Ectodermal cell (in vitro differentiated cells): ENCODE measurements around the gene KANK3.
"Not testable (repeated sequence)": the region's sequence is repeated elsewhere in the genome, so short reads cannot be mapped to it uniquely, and the experiment has no call there.

Experiments used
- H3K27ac ChIP-seq: 2 replicates; pipeline ENCODE4 v1.7.0; 2013; ENCODE audit warnings: mild to moderate bottlenecking, low read depth, low read length; ENCODE audit not compliant: insufficient read depth, poor library complexity, severe bottlenecking
- H3K27me3 ChIP-seq: 2 replicates; pipeline ENCODE4 v1.7.0; 2013; ENCODE audit warnings: mild to moderate bottlenecking, low read length; ENCODE audit not compliant: insufficient read depth, control insufficient read depth, poor library complexity, severe bottlenecking
- H3K36me3 ChIP-seq: one replicate; pipeline ENCODE4 v1.7.0; 2013; ENCODE audit warnings: low read length; ENCODE audit not compliant: control insufficient read depth, insufficient read depth
- H3K4me1 ChIP-seq: one replicate; pipeline ENCODE4 v1.7.0; 2013; ENCODE audit warnings: low read length; ENCODE audit not compliant: control insufficient read depth, insufficient read depth
- H3K4me3 ChIP-seq: 2 replicates; pipeline ENCODE4 v1.7.0; 2013; ENCODE audit warnings: low read depth, low read length, control low read depth; ENCODE audit not compliant: insufficient read depth
- H3K9me3 ChIP-seq: 2 replicates; pipeline ENCODE4 v1.7.0; 2013; ENCODE audit warnings: mild to moderate bottlenecking, low read length, moderate library complexity; ENCODE audit not compliant: control insufficient read depth
- WGBS, 2 experiments: methylation state at CpG; one replicate each; pipeline ENCODE4 v1.1.7; 2013; ENCODE audit warnings: missing lambda C conversion rate in 2 of 2; 5-methylcytosine and 5-hydroxymethylcytosine counted together

KANK3 gene

DNA sequence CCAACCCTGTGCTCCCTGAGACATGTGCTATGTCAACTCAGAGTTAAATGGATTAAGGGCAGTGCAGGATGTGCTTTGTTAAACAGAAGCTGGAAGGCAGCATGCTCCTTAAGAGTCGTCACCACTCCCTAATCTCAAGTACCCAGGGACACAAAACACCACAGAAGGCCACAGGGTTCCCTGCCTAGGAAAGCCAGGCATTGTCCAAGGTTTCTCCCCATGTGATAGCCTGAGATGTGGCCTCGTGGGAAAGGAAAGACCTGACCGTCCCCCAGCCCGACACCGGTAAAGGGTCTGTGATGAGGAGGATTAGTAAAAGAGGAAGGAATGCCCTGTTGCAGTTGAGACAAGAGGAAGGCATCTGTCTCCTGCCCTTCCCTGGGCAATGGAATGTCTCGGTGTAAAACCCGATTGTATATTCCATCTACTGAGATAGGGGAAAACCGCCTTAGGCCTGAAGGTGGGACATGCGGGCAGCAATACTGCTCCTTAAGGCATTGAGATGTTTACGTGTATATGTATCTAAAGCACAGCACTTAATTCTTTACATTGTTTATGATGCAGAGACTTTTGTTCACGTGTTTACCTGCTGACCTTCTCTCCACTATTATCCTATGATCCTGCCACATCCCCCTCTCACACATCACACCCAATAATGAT lies 28.0 kb downstream of the KANK3 start:
- H3K9me3 ChIP-seq, H3K4me3 ChIP-seq, H3K27me3 ChIP-seq, H3K27ac ChIP-seq, H3K4me1 ChIP-seq: not testable (repeated sequence)
- peaks cover 14% of the 10 kb centered on the region for H3K36me3 ChIP-seq
- 93% methylated on average over 11 of the region's 11 CpGs for WGBS, 2 experiments

- 88 to 90% methylated on average over 16 of the region's 16 CpGs for WGBS, 2 experiments
- H3K36me3 ChIP-seq, result peaks cover 14% of the 10 kb centered on the region
- no peaks in the 10 kb centered on the region for H3K27me3 ChIP-seq
- H3K27ac ChIP-seq, result no peak overlapping the region
- H3K4me1 ChIP-seq, result no peaks in the 10 kb centered on the region
- H3K4me3 ChIP-seq, result no peak overlapping the region
- no peaks in the 10 kb centered on the region for H3K9me3 ChIP-seq
Measured at GRCh38 chr19:8311461-8312260, 31.4 kb downstream of the KANK3 start.

DNA sequence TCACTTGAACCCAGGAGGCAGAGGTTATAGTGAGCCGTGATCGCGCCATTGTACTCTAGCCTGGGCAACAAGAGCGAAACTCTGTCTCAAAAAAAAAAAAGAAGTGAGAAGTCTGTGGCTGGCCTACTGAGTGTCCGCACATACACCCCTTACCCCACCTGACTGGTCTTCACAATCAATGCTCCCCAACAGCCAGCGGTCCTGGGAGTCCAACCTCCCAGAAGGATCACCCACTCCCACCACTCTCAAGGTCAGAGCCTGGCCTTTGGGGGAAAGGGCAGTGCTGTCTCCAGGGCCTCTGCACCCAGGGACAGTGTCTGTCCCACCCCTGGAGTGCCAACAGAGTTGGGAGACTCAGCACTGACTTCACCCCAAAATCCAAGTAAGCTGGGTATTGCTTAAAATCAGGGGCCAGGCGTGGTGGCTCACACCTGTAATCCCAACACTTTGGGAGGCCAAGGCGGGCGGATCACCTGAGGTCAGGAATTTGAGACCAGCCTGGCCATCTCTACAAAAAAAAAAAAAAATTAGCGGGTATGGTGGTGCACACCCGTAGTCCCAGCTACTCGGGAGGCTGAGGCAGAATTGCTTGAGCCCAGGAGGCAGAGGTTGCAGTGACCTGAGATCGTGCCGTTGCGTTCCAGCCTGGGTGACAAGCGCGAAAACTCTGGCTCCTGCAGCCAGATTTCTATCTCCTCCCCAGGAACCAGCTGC lies 32.6 kb downstream of the KANK3 start:
- 95 to 96% methylated on average over 17 of the region's 17 CpGs for WGBS, 2 experiments
- no peaks in the 10 kb centered on the region for H3K27me3 ChIP-seq
- H3K36me3 ChIP-seq, result peaks cover 9% of the 10 kb centered on the region
- H3K27ac ChIP-seq, result no peak overlapping the region
- H3K4me3 ChIP-seq, result no peak overlapping the region
- H3K9me3 ChIP-seq, result no peaks in the 10 kb centered on the region
- H3K4me1 ChIP-seq, result no peaks in the 10 kb centered on the region

DNA sequence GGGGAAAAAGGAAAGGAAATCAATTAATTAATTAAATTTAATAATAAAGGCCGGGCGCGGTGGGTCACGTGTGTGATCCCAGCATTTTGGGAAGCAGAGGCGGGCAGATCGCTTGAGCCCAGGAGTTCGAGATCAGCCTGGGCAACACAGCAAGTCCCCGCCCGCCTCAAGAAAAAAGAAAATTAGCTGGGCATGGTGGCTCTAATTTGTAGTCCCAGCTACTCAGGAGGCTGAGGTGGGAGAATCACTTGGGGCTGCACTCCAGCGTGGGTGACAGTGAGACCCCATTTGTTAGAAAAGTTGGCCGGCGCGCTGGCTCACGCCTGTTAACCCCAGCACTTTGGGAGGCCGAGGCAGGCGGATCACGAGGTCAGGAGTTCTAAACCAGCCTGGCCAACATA lies 34.2 kb downstream of the KANK3 start:
- 75 to 78% methylated on average over 17 of the region's 17 CpGs for WGBS, 2 experiments
- Histone ChIP-seq H3K36me3 (peaks cover 5% of the 10 kb centered on the region), H3K4me1 (no peaks in the 10 kb centered on the region), H3K9me3 (no peaks in the 10 kb centered on the region), H3K4me3 (peak overlapping the region; percentile 63), H3K27ac (no peak overlapping the region), H3K27me3 (no peaks in the 10 kb centered on the region)

DNA sequence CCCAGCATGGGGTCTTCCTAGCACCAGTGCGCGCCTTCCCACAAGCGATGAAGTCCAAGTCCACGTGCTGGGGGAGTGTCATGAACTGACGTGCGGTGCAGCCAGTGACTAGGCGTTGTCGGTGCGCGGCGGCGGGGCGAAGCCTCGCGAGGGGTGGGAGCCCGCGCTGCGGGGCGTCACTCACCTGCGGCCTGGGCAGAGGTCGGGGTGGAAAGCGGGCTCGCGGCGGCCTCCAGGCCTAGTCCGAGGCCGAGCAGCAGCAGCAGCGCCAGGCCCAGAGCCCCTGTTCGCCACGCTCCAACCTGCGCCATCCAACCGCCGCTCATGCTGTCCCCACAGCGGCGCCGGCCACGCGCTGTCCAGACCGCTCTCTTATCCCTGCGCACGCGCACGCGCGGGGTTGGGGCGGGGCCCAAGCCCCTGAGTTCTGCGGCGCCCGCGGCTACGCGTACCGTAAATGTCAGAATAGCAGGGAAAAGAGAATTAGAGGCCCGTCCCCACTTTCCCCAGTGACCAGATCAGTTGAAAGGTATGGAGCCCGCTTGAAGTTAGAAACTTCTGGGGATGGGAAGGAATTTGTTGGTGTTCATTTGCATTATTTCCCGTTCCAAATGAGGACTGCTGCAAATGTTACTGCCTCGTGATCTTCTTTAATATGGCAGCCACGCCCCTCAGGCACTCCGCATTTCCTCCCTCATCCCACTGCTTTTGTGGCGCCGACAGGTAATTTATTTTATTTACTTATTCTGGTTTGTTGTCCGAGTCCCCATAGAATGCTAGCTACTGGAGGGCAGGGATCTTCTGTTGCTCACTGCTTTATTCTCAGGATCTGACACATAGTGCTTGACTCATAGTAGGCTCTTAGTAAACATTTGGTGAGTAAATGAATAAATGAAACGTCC lies 34.8 kb downstream of the KANK3 start, which contains the start of gene CD320:
TSS of gene CD320 (minus strand) at position 394 of the 902 bp plus-strand sequence. CDS start at position 326, 68 bp downstream.
- peak within 1 kb of the TSS; percentile 23 for H3K27ac ChIP-seq
- 1% methylated on average over 63 of the region's 63 CpGs for WGBS, 2 experiments

GRCh38 chr19:8307400-8307964 lies 35.6 kb downstream of the KANK3 start:
- Histone ChIP-seq H3K36me3 (peaks cover 5% of the 10 kb centered on the region), H3K4me1 (no peaks in the 10 kb centered on the region), H3K27ac (no peak overlapping the region), H3K9me3 (no peaks in the 10 kb centered on the region), H3K27me3 (no peaks in the 10 kb centered on the region), H3K4me3 (peak overlapping the region; percentile 63)
- WGBS, 2 experiments, result 5 to 7% methylated on average over 24 of the region's 24 CpGs

More for the DNA sequence above, 34.8 kb downstream of the KANK3 start, which contains the start of gene CD320:
- Histone ChIP-seq H3K36me3 (peaks cover 5% of the 10 kb centered on the region), H3K9me3 (no peaks in the 10 kb centered on the region), H3K4me3 (peak within 1 kb of the TSS; percentile 63), H3K4me1 (no peaks in the 10 kb centered on the region), H3K27me3 (no peaks in the 10 kb centered on the region)

DNA sequence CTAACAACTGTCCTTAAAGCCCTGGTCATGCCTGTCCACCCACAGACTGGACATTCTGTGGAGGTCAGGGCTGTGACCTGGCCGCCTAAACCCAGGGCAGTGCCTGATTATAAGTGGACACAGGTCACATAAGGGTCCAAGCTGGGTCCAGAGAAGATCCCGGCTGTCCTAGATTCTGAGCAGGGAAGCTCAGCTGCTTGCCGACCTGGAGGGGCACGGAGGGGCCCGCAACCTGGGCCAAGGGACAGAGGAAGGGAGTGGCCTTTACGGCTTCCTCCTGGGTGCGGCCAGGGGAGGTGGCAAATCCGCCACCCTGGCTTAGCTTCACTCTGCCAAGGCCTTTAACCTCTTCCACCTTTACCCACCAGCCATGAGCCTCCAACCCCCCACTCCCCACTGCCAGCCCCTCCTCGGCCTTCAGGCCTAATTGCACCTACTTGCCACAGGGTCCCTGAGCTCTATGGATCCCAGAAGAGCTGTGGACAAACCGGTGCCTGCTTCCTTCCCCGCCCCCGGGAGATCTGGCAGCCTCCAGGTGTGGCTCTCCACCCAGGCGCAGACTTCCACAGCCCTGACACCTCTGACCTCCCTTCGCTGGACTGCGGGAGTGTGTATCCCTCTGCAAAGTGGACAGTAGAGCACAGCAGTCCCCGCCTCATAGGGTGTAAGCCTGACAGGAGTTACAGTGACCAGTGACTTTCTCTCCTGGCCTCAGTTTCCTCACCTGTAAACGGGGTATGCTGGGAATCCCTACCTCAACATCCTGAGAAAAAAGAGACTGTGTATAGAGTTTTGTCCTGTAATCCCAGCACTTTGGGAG lies 36.6 kb downstream of the KANK3 start:
- H3K27ac ChIP-seq, result no peak overlapping the region
- WGBS, 2 experiments, result 89 to 92% methylated on average over 17 of the region's 17 CpGs
- no peaks in the 10 kb centered on the region for H3K27me3 ChIP-seq
- no peaks in the 10 kb centered on the region for H3K36me3 ChIP-seq
- H3K9me3 ChIP-seq, result no peaks in the 10 kb centered on the region
- no peak overlapping the region for H3K4me3 ChIP-seq
- H3K4me1 ChIP-seq, result no peaks in the 10 kb centered on the region

DNA sequence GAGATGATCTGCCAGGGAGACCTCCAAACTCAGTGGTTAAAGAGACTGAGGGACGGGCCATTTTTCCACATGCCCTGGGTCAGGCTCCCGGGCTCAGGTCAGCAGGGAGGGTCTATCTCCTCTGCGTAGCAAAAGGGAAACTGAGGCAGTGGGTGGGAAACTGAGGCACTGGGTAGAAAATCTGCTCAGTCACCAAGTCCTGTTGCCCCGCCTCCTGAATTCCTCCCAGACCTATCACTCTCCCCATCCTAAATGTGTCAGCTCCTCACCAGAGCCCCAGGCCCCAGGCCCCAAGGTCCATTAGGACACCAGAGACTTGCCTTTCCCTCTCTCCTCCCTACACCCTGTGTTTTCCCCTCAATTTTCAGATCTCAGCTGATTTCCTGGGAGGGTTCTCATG lies 37.3 kb downstream of the KANK3 start:
- Histone ChIP-seq H3K36me3 (no peaks in the 10 kb centered on the region), H3K9me3 (no peaks in the 10 kb centered on the region), H3K27ac (no peak overlapping the region), H3K4me1 (no peaks in the 10 kb centered on the region), H3K4me3 (no peak overlapping the region), H3K27me3 (no peaks in the 10 kb centered on the region)
- WGBS, 2 experiments, result 72 to 74% methylated on average over 4 of the region's 4 CpGs
